ENCODE results near the gene GPAT3.
"Not testable (repeated sequence)": the region's sequence is repeated elsewhere in the genome, so short reads cannot be mapped to it uniquely, and the experiment has no call there.

GPAT3 gene

DNA sequence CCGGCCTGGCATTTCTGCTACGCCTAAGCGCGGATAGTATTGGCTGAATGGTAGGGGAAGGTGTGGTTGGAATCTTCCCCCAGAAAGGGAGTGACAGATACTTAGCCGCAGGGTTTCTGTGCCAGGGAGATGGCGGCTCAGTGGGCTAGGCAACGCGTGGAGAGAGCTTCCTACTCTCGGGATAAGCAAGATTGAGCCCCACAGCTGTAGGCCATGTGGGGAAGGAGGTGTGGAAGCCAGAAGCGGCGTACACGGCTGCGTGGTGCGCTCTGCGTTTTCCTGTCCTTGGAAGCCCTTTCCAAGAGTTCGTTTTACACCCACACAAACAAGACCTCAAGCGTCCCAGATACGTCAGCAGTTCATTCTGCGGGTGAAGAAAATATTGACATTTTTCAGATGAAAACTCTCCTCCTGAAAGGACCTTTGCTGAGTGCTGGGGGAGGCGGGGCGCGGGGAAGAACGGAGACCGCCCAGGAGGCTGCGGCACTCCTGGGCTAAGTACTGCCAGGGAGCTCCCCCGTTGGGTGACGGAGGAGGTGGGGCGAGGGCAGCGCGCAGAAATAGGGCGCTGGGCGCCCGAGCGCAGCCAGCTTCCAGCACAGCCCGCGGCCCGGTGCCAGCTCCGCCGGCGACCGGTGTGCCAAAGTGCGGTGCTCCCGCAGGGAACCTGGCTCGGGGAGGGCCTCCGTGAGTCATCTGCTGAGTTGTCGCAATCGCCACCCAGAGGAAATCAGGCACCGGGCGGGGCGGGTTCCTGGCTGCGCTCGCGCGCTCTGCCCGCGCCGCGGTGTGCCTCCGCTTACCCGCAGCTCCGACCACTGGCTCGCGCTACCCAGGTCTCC lies at the start of gene GPAT3:
TSS of gene GPAT3 (plus strand) at position 589 of the 842 bp plus-strand sequence. CDS start 515 bp downstream, outside the sequence.
- peak; percentile 59 for DNase-seq

DNA sequence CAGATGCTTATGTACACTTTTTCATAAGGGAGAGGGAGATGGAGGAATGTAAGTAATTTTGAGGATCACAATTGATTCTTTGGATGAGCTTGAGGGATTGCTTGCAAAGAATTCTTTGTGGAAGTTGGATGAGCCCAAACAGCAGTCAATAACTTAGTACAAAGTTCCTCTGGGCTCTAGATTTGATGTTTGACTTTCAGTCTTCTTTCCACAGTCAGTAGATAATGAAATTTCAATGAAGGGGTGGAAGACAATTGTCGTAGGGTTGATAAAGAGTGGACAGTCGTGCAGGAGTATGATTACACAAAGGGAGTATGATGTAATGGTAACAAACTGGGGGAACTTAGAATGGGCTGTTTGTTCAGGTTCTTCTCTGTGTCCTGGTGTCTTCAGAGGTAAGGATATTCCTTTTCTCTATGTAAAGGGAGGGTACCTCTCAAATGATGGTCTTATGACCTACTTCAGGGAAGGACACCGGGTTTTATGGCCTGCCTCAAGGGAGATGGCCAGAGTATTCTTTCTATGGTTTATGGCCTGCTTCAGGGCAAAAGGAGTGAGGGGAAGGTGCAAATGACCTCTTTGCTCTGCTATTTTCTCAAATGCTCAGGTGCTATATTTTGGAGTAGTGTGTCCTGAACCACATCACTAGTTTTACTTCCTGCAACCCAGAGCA lies 49.3 kb upstream of the GPAT3 start:
- DNase-seq = no peak

DNA sequence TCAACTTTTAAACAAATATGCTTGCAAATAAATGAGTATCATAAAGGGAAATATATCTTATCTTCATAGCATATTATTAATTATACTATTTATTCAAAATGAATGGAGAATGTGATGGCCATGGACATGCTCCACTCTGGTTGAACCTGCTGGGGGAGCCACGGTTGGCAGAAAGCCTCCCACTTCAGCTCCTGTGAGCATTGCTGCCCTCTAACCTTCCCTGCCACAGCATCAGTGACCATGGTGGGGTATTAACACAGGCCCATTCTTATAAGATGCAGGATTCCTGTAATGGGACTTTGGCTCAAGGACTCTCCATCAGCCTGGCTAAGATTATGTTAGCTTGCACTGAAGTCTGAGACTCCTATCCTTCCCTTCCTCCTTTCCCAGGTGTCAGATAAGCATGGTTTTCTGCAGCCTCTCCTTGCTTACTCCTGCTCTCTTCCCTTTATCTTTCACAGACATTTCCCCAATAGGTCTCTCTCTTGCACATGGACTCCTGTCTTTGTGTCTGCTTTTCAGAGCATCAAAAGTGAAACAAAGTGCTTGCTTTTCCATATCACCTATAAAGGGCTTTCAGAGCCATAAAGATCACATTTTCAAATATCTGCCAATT lies 46.1 kb upstream of the GPAT3 start:
- no peak for DNase-seq

DNA sequence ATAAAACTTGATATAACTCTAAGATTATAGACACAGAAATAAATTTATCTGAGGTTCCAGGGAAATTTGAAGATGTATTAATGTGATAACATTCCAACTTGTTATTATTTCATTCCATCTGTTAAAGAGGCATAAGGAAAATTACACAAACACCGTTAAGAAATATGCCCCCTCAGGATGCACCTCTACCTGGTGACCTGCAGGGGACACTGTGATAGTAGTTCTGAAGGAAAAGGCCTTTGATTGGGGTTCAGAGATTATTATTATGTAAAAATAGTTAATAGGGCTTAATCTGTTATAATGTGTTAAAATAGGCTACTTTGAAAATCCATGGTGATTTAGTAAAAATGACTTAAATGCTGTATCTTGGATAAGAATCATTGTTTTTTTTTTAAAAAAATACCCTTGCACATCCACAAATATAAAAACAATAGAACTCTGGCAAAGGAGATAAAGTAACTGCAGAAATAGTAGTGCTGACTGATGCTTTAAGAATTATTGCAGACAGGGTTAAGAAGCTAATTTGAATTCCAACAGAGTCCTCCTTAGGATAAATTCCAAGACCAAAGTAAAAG lies 44.9 kb upstream of the GPAT3 start:
- DNase-seq = no peak

DNA sequence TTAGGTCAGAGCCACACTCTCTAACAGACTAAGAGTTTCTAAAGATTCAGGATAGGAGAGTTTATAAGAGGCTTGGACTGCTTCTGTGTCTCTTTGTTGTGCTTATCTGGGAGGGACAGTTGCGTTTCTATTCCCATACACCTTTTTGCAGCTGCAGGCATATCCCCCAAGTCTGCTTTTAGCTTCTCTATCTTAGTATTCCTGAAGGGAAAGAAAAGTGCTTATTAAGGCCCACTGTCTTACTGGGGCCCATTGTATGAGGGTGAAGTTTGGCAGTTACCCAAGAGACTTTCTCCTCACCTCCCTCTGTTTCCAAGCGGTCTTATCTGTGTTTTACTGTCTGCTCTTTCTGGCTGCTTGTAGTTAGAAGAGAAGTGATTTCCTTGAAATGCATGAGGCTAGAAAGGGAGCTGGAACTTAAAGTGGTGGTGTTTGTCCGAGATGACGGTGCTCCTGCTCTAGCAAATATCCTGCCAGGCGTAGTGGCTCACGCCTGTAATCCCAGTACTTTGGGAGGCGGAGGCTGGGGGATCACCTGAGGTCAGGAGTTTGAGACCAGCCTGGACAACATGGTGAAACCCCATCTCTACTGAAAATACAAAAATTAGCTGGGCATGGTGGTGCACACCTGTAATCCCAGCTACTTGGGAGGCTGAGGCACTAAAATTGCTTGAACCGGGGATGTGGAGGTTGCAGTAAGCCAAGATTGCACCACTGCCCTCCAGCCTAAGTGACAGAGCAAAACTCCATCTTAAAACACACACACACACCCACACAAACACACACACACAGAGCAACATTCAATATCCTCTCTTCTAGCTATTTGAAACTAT lies 39.6 kb upstream of the GPAT3 start:
- not testable (repeated sequence) for DNase-seq

DNA sequence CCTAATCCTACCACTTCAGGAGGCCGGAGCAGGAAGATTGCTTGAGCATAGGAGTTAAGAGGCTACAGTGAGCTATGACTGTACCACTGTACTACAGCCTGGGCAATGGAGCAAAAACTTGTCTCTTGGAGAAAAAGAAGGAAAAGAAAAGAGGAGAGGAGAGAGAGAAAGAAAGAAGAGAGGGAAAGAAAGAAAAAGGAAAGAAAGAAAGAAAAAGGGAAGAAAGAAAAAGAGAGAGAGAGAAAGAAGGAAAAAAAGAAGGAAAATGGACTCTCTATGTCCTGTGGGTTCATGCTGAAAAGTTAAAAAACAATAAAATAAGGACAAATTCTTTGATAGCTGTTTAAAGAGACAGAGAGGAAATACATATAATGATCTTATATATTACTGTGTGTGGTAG lies 37.7 kb upstream of the GPAT3 start:
- DNase-seq = no peak

DNA sequence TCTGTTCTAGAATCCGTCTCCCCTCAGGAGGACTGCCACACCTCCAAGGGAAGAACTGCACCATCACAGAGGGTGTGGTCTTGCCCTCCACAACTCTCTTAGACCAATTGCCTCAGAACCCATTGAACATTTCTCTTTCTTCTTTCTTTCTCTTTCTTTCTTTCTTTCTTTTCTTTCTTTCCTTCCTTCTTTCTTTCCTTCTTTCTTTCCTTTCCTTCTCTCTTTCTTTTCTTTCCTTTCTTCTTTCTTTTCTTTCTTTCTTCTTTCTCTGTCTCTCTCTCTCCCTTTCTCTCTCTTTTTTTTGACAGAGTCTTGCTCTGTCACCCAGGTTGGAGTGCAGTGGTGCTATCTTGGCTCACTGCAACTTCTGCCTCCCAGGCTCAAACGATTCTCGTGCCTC lies 34.2 kb upstream of the GPAT3 start:
- DNase-seq = not testable (repeated sequence)

DNA sequence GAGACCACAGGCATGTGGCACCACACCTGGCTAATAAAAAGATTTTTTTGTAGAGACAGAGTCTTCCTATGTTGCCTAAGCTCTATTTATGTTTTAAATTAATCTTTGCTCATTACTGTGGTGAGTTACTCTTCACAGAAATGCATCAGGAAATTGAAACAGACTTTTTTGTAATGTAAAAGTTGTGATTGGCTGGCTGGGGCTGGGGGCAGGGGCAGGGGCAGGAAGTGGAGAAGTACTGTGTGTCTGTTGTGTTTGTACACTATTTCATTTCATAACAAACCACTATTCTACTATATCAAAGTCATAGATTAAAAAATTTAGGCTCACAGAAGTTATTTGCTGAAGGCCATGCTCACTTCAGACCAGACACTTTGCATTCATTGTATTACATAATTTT lies 31.9 kb upstream of the GPAT3 start:
- DNase-seq = no peak

DNA sequence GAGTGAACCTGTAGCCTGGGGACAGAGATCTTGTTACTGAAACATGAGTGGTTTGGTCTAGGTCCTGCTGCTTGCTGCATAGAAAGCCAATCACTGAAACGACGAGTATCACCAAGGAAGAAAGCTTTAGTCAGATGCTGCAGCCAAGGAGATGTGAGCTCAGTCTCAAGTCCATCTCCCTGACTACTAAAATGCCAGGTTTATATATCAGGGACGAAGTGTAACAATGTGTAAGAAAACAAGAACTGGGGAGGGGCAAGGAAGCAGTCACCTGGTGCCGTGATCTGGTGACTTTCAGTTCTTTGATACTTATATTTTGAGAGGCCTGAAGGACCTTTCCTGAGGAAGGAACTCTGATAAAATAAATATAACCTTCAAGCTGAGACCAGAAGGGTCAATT lies 31.4 kb upstream of the GPAT3 start:
- no peak for DNase-seq

DNA sequence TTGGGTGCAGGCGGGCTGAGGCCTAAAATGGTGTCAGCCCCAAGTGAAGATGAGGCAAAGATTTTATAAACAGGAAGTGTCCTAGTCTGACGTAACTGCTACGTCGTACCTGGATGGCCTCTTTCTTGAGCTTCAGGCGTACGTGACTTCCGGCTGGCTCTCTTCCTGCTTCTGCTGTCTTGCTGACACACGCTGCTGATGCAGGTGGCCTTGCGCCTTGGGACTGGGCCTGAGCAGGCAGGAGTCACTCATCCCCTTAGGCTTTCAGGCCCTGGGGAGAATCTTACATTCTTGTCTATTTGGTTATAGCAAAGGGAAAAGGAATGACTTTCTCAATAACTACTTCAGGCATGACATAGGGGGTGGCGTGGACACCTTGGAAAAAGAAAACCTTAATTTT lies 30.9 kb upstream of the GPAT3 start:
- no peak for DNase-seq

DNA sequence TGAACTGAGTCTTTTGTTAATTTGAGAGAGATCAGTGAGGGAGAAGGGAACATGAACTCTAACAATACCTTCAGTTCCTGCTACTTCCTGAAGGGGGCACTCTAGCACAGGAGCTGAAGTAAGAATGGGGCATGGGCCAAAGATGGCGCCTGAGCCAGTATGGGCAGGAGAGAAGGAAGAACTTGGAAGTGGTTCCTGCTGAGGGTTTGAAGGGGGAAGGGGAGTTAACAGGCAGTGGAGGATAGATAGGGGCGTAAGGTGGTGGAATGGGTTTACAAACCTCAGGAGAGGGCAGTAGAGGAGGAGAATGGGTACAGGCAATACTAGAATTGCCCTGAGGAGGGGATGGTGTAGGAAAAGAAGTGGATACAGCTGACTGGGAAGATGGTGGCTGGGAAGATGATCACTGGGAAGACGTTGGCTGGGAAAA lies 26.7 kb upstream of the GPAT3 start:
- DNase-seq = not testable (repeated sequence)

DNA sequence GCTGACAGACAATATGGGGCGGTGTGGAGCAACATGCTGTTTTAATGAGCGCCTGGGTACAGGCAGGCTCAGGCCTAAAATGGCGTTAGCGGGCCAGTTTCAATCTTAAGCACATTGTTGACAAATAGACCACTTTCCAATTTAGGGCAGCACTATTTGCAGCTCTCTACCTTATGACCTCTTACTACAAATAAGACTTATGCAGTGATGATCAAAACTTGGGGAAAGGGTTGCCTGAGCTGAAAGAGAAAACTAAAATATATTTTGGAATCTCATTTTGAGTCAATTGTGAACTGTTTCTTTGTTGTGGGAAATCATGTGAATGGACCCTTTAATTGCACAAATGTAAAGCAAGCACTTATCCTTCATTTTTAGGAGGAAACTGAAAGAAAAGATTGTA lies 25.5 kb upstream of the GPAT3 start:
- DNase-seq = no peak

DNA sequence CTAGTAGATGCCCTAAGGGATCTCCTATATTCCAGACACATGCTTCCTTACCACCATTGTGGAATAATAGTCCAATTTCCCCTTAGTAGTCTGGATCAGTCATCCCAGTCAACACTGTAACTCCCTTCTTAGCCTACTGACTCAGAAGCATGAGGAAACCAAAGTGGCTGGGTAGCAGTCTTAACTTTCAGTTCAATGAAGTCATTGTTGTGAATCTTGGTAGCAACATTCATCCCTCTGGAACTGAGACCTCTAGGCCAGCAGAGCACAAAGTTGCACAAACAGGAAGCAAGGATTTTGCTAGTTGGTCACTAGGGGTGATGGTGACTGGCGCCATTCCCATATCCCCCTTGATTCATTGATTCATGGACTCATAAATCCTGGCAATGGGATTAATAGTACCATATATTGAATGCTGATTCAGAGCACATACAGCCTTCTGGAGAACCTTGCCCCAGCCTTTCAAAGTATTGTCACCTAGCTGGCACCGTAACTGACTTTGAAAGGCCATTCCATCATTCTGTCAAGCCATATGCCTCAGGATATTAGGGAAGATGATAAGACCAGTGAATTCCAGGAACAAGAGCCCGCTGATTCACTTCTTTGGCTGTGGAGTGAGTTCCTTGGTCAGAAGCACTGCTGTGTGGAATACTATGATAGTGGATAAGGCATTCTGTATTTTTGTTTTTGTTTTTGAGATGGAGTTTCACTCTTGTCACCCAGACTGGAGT lies 19.7 kb upstream of the GPAT3 start:
- DNase-seq = no peak

DNA sequence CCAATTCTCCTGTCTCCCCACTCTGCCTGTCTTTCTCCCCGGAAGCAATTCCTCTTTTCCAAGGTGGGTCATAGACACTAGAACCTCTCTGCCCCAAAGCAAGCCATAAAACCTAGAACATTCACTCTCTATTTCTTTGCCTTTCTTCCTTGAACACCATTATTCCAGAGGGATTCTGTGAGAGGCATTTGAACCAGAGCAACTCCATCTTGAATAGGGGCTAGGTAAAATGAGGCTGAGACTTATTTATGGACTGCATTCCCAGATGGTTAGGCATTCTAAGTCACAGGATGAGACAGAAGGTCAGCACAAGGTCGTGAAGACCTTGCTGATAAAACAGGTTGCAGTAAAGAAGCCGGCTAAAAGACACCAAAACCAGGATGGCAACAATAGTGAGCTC lies 13.7 kb upstream of the GPAT3 start:
- DNase-seq = no peak

DNA sequence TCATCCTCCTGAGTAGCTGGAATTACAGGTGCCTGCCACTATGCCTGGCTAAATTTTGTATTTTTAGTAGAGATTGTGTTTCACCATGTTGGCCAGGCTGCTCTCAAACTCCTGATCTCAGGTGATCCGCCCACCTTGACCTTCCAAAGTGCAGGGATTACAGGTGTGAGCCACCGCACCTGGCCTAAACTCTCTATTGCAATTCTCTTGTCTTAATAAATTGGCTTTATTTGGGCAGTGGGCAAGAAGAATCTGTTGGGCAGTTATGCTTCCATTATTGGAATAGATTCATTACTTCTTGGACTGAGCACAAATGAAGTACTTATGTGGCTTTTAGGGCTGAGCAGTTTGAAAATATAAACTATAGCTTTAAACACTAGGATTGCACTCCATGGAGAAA lies 8.2 kb upstream of the GPAT3 start:
- no peak for DNase-seq

DNA sequence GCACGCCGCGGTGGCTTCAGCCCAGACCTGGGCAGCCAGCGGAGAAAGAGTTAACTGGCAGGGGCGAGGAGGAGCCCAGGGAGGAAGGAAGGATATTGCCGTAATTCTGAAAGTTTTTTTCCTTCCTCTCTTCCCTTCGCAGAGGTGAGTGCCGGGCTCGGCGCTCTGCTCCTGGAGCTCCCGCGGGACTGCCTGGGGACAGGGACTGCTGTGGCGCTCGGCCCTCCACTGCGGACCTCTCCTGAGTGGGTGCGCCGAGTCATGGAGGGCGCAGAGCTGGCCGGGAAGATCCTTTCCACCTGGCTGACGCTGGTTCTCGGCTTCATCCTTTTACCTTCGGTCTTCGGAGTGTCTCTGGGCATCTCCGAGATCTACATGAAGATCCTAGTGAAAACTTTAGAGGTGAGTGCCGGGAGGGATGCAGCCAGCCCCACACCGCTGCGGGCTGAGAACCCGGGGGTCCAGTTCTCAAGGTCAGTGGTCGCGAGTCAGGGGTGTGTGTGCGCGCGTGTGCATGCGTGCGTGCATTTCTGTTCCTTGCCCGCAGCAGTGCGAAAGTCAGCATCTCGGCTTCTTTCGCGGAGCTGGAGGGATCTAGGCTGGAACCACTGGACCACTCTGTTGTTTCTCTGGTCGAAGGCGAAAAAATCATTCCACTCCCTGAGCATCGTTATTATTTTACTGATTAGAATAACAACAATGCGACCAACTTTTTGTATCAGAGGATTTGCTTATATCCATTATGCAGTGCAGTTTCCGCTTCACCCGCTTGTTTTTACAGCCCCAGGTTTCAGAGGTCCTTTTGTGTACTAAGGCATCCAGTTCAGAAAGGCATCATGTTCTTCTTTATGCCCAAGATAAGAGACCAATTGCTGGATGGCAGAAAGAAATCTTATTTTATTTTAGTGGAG lies 709 bp downstream of the GPAT3 start:
- no peak for DNase-seq

DNA sequence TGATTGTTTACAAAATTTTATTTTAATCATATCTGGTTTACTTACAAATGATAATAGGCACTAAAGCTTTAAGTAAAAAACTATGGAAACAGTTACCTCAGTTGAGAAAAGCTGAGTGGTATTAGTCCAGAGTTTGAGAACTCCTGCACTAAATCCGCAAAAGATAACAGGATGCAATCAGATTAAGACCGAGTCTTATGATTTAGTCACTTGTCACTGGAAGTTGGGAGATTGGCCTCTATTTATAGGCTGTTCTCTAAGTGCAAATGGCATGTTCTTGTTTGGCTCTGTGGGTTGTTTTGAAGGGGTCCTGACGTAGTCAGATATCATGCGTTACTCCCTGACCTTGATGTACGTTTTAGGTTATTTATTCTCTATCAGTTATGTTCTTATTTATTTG lies 6.3 kb downstream of the GPAT3 start:
- DNase-seq = no peak

DNA sequence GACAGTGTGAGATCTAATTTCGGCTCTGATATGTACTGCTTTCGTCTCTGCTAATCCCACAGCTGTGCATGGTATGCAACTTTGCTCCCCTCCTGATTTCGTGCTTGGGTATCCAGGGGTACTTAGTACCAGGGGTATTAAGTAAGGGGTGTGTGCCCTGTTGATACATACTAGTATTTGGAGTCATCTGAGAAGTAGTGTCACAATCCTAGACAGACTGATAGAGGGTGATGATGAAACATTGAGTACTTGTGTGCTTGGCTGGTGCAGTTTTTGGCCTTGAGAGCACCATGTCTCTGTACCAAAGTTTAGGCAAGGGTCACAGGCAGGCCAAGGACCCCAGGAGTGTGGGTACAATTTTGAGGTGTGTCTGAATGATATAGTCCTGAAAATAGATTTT lies 10.9 kb downstream of the GPAT3 start:
- DNase-seq = no peak

DNA sequence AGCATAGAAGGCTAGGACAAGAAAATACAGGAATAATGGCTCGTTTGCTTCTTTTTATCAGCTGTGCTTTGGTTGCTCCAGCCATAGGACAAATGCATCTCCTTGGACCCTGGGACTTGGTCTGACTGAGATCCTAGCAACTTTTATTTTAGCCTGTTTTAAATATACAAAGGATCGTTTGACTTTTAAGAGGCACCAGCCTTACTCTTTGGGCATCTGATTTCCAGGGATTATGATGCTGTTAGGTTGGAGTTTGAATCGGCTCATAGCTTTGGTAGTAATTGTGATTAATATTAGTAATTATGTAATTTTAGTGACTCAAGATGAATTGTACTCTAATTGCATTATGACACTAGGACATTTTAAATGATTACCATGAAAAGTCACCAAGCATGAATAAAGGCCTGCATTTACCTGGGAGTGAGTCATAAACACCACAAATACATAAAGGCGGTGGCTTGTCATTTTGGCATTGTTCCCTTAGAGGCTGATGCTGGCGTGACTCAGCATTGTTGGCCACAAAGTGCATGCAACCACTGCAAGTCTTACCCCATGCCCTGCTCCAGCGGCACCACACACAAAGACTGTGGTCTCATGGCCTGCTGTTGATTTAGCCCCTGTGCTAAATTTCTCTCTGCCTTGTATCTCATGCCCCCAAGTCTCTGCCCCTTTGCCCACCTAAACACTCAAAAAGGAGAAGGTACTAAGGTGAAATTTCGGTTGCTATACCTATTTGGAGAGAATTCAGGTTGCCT lies 12.4 kb downstream of the GPAT3 start:
- DNase-seq = peak; percentile 19

DNA sequence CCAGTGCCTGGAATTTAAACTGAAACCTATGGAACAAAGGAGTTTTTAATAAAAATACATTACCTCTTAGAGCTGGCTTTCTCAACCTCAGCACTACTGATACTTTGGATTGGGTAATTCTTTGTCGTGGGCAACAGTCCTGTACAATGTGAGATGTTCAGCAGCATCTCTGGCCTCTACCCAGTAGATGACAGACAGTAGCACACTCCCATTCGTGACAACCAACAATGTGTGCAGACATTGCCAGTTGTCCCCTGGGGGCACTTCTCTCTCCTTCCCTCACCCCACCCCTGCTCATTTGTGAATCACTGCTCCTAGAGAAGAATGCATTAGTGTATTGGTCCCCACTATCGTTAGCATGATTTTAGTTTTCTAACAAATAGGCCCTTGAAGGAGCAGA lies 16.2 kb downstream of the GPAT3 start:
- DNase-seq = no peak

Measured in right hindlimb (tissue), 1 donor.